Skeletal muscle cell (primary cell): ENCODE data around the gene AR.
A peak's percentile ranks its signal among the peaks of the same experiment; 100 is the strongest.

Experiments used
- DNase-seq: peaks from one replicate; pipeline ENCODE4 v3.0.0-alpha.2; 2010; ENCODE audit warnings: low read depth
- H3K4me3 ChIP-seq: 2 replicates; pipeline ENCODE4 v1.5.1; 2011; ENCODE audit warnings: low read depth, mild to moderate bottlenecking, control low read depth, low read length, moderate library complexity

The AR gene

DNA sequence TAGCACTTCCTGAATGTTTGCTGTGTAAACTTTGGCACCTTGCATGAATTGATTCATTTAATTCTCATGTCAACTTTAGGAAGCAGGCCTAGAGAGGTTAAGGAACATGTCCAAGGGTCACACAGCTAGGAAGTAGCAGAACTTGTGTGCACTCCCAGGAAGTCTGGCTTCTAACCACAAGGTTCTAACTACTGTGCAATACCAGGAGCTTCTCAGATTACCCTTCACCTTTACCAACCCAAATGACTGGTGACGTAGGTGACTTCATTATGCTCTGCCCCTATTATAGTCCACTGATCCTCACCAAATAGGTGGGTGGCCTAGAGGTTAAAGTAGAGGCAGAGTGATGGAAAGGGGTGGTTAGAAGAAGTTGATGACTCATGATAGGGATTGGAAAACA is 14.4 kb downstream of the AR start:
- no peak overlapping the region for H3K4me3 ChIP-seq
- no peak for DNase-seq

DNA sequence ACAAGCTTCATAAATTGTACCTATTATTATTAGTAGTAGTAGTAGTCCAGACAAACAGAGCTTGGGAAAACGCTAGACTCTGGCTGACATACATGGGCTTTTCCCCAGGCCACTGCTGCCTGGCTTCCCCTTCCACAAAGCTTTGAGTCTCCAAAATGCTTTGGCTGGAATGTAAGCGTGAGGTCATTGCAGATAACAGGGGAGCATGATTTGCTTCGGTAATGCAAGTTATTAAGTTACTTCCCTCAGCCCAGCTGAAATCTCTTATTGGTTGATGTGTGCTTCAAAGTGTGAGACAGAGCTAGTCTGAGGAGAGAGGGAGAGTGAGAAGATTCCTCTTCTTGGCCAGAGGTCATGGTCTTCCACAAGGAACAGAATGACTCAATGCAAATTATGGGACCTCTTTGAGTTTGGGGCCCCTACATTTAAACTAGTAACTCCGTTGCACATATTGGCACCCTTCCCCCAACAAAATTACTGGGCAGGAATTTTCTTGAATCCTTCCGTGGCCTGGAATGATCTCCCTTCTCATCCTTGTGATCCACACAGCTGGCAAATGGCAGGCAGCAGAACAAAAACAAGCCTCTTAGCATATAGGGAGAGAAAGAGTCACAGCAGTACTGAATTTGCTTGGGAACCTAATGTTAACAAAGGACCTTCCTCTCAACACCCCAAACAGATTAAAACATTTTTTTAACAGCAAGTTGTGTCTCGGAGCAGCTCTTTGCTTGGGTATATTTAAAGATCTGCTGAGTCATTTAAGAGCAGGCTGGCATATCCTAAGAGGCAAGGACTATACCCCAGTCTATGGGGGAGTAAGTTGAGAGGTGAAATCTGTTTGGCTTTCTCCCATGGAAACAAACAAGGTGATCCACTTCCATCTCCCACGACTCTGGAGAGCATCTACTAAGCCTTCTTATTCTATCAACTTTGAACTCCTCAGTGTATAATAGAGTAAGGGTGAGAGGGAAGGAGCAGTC is 19.9 kb downstream of the AR start:
- H3K4me3 ChIP-seq: no peak overlapping the region
- DNase-seq: no peak

DNA sequence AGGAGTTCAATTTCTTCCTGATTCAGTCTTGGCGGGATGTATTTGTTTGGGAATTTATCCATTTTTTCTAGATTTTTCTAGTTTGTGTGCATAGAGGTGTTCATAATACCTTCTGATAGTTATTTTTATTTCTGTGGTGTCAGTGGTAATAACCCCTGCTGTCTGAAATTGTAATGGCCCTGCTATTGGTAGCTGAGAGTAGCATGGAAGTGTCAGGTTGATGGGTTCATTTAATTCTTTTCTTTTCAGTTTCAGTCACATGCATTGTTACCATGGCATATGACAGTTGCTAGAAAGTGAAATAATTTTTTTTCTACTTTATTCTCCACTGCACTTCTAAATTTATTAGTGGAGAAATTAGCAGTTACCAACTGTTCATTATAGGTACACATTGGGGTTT is 20.7 kb downstream of the AR start:
- no peak for DNase-seq
- no peak overlapping the region for H3K4me3 ChIP-seq

DNA sequence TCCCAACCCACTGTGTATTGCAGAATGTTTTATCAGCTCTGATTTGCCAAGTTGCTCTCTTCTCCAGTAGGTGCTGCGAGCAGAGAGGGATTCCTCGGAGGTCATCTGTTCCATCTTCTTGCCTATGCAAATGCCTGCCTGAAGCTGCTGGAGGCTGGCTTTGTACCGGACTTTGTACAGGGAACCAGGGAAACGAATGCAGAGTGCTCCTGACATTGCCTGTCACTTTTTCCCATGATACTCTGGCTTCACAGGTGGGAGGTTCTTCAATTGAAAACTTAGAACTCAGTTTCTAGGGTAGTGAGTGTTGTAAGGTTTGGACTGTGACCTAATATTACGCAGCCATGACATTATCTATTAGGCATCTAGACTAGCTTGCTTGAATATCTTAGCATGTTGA is 24.9 kb downstream of the AR start:
- no peak overlapping the region for H3K4me3 ChIP-seq
- DNase-seq: no peak

DNA sequence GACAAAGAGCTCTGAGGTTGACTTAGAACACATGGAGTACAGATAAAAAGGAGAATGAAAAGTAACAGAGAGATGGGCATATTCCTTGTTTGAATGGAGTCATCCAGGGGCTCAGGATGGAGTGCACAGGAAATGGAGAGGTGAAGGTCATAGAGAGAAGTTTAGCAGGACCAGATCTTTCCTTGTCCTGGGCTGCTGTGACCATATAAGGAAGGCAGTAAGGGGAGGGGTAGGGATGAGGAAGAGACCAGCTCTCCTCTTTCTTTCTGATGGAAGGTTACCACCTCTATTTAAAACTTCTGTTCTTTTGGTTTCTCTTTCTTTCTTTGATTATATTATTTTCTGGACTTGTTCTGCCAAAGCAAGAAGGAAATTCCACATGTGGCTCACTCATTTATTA is 27.0 kb downstream of the AR start:
- DNase-seq: no peak
- H3K4me3 ChIP-seq: no peak overlapping the region

DNA sequence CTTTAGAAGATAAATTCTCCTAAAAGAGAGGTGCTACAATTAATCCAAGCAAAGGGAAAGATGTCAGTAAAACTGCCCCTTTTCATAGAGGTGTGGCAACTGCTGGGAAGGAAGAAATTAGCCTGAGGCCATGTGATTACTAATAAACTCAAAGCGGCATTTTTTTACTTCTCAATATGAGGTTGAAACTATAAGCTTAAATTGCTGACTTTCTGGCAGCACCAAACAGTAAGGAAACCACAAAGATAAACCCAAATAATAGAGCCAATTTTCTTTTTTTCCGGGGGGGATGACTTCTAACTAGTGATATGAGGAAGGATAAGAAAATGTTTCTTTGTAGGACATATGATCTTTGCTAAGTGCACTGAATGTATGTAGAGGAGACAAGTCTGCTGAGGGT is 30.9 kb downstream of the AR start:
- no peak overlapping the region for H3K4me3 ChIP-seq
- no peak for DNase-seq

DNA sequence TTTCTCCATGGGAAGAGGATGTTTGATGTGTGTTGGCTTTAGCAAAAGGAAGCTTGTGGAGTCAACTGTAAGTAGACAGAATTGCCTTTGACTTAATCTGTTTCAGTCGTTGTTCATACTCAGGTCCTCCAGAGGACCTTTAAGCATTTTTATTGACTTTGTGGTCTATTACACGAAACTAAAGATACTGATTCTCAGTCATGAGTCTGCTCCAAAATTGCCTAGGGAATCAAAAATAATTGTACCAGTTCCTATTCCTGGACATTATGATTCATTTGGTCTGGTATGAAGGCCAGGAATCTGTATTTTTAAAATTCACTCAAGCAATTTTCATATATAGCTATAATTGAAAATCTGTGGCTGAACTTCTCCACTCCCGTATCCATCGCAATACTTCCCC is 38.6 kb downstream of the AR start:
- no peak overlapping the region for H3K4me3 ChIP-seq
- no peak for DNase-seq

DNA sequence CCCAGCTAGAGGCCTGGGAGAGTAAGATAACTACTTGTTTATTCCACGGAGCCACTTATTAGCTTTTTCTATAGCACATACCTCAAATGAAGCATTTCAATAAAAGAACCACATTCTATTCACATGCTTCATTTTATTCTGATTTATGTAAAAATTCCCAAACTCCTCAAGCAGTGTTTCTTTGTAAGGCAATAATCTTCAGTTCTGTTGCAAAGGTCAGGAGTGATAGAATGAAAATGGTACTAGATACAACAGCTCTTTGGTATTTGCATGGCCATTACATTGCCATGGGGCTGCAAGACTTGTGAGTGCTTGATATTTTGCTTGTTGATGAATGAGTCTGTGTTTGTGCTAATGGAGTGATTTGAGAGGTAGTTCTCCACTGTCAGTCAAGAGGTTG is 39.4 kb downstream of the AR start:
- H3K4me3 ChIP-seq: no peak overlapping the region
- DNase-seq: no peak

DNA sequence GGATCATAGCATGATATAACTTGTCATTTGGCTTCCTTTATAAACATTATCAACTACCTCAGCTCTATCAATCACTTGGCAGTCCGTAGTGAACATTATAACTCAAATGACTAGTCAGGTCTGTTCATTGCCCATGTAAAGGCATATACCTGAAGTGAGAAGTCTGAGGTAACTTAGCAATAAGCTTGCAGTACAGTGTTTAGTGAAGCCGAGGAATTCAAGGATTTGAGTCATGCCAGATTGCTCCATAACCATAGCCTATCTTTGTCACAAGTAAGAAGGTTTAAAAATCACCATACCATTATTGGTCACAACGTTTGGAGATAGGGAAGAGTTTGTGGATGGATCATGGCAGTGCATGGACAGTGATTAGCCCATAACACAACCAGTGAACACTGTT is 41.6 kb downstream of the AR start:
- no peak for DNase-seq

DNA sequence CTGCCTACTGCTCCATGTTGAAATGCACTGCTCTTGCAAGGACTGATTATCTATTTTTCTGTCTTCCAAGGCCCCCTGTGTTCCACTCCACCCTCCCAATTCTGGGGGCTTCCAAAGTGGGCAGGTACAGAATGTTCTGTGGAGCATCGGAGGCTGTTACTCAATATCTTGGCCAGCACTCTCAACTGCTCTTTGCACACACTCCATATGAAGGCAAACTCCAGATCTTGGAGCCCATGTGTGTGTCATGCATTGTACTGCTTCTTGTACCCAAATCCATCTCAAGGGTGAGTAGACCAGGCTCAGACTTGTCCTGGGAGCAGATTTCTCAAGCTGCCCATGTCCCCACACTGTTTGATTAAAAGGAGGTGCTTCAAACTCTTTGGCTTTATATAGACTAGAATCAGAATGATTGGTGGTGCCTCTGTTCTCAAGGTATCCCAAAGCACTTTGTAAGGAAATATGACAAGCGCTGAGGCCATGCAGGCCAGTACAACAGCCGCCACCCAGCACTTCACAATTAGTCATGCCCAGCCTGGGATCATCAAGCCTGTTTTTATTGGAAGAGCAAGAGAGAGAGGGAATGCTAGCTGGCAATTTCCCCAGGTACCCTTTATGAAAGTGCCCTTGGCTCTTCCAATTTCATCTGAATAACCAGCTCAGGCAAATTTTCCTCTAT is 44.3 kb downstream of the AR start:
- H3K4me3 ChIP-seq: no peak overlapping the region
- DNase-seq: peak; percentile 50

More for the DNA sequence above, 41.6 kb downstream of the AR start:
- H3K4me3 ChIP-seq: no peak overlapping the region

DNA sequence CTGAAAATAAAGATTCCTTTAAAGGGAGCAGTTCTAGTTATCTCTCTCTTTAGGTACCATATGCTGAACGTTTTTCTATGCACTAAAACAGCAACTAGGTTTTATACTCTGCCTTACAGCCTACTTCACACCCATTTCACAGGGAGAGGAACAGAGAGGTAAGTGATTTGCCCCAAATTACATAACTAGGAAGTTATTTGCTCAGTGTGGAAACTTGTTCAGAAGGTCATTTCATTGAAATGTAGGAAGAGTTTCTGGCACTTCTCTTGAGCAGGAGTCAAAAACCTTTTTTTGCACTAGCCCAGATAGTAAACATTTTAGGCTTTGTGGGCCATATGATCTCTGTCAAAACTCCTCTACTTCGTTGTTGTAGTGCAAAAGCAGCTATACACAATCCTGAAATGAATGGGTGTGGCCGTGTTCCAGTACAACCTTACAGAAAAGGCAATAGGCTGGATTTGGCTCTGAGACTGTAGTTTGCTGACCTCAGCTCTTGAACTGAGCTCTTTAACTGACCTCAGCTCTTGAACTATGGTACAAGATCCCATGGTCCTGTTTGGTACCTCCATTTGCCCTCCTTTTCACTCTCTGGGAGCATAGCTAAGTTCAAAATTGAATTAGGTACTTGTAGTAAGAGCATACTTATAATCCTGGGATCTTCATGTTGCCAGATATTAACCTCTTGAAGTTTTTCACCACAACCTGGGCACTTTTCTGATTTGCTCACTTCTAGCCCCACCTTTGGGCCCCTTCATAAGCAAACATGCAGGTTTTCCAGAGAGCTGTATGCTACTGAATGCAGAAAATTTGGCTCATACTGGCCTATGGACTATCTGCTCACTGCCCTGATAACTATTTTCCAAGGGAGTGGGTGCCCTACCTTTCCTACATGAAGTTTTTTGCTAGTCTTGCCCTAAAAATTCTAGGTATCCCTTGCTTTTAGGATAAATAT is 53.3 kb downstream of the AR start:
- no peak for DNase-seq
- no peak overlapping the region for H3K4me3 ChIP-seq

DNA sequence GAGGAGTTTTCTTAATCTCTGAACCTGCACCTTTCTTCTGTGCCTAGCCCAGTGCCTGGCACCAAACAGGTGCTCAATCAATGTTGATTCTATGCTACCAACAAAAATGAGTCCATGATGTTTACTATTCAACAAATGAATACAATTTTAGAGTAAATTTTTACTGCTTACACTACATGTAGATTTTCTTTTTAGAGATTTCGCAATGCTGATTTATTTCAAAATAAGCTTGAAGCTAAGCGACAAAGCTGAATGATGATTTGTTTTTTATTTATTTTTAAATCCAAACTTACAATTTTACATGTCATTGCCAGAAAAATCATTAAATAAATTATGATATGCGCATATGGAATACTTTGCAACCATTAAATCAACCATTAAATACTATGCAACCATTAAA is 55.7 kb downstream of the AR start:
- H3K4me3 ChIP-seq: no peak overlapping the region
- DNase-seq: no peak

DNA sequence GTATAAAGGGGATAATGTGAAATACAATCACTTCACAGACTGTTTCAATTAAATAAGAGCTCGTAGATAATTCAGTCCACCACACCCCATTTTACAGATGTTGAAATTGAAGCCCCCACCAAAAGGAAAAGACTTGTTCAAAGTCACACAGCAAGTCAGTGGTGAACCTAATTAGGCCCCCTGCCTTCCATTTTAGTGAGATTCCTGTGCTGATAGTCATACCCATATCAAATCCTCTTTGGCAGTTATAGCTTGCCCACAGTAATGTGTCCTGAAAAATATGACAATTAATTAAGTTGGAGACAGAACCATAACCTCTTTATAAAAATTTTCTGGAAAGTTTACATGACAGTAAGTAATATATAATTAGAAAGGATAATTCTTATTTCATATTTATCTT is 58.0 kb downstream of the AR start:
- no peak overlapping the region for H3K4me3 ChIP-seq
- no peak for DNase-seq

DNA sequence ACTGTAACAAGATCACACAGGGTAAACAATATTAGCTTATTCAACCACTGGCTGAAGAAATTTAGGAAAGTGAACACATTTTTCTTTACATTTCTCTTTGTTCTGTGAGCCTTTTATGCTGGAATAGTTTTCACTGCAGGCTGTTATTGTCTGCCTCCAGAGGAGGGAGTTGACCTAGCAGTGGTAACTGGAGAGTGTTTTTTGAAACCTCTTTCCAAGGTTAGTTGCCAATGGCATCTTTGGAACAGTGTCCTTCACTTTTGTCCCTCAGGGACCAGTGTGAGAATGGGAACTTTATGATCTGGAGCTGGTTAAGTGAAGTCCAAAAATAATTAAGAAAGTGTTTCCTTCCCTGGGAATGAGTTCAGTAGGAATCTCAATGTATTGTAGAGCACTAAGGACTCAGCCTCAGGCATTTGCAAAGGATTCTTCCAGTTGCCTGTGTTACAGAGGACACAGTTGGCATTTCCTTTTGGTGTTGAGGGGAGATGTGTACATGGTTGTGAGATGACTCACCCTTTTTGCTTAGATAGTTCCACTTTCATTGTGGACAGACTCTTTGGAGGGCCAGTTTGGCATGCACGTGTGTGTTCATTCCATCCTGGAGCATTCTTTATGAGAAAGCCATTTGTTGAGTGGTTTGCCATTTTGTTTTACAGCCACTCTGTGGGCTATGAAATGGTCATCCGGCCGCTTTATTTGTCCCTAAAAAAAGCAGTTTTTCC is 61.3 kb downstream of the AR start:
- DNase-seq: peak; percentile 81
- no peak overlapping the region for H3K4me3 ChIP-seq

DNA sequence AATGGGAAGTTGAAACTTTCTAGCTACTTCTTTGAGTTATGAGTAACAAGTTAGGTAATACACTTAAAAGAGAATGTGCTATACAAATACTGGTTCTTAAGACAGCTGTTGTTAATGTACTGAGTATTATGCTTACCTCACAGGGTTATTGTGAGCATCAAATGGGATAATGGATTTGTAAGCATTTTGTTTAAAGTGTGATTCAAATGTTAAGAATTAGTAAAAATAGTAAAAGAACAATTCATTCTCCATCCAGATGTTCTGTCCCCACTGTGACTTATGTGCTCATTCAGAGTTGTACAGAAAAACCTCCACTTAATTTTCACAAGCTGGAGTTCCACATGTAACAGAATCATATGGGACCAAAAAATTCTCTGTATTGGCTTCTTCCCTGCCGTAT is 63.6 kb downstream of the AR start:
- H3K4me3 ChIP-seq: no peak overlapping the region
- no peak for DNase-seq

DNA sequence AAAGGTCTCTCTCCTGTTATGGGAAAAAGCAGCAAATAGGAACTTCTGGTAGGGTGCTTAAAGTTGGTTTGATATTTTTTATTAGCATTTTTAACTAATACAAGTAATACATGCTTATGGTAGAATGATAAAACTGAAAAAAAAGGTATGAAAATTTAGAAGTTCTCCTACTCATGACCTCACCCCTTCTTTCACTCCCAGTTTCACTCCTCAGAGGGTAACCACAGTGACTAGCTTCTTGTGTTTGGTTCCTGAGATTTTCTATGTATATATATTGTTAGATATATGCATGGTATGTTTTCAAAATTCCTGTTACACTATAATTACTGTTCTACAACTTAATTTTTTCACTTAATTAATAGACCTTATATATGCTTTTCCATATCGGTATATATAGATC is 66.5 kb downstream of the AR start:
- no peak overlapping the region for H3K4me3 ChIP-seq
- no peak for DNase-seq

DNA sequence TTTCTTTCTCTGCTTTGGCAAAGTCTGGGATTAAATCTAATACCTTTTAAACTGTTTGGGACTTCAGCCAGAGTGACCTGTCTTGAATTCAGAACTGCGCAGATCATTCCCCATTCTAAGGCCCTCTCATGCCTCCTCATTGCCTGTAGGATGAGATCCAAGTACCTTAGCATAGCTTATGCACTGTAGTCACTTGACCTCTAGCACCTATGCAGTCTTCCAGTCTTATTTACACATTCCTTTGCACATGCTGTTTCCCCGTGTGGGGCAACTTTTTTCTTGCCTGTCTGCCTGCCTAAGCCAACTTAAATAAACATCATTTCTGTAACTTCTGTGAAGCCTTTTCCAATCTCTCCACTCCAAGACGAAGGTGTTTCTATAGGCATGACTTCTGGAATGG is 68.4 kb downstream of the AR start:
- H3K4me3 ChIP-seq: no peak overlapping the region
- peak; percentile 54 for DNase-seq

DNA sequence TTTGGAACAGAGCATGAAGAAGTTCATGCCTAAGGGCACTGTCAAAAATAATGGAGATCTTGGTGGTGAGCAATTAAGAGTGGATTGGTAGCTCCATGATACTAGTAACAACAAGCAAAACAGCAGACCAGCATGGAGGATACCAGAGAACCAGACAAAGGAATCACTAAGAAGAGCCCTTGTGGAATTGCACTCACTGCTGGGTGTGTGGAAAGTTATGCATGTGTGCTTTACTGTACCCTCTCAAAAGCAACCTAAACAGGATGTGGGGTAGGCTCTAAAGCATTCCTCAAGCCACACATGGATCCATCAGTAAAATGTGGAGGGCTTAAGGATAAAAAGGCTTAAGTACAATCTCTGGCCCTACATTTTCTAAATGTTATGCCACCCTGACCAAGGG is 69.5 kb downstream of the AR start:
- DNase-seq: no peak
- H3K4me3 ChIP-seq: no peak overlapping the region

DNA sequence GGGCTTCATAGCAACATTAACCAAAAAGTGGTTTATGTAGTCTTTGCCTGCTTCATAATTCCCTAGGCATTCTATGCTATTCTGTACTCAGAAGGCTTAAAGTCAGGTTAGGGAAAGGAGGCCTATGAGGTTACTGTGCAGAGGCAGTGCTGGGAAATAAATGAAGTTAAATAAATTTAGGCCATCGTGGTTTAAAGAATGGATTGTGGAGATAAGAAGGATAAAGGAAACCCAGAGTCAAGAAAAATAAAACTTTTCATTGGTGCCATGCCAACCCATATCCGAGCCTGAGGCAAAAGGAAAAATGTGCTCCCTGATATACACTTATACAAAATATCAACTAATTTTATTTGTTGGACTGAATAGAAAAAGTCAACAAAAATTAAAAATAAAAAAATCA is 70.2 kb downstream of the AR start:
- DNase-seq: no peak
- no peak overlapping the region for H3K4me3 ChIP-seq
